HCT116 (cell line): Measurements from ENCODE around the gene IL31RA. TPM values are rescaled to one million over a fixed set of nuclear protein-coding genes. Genes with fewer than 3 reads are reported as not detected.

Source experiments
- ATAC-seq: fragments of 200-7000 bp; cut with Tn5 transposase; 2 replicates; pipeline ENCODE4 v1.9.1; 2020; ENCODE audit warnings: mild to moderate bottlenecking, moderate library complexity
- BruUV-seq: library from RNA; stranded (reverse); fragments of 400-500 nt; replicated peaks from 2 replicates; lab custom pipeline; 2021; lab: Mats Ljungman, UMichigan
- CTCF ChIA-PET: fragments of 300-600 bp; sonication (Branson Sonifier 250); formaldehyde crosslinking; loops from one replicate; lab custom pipeline; 2021; ENCODE audit warnings: antibody characterized with exemption; lab: Charles Lee
- POLR2A ChIA-PET: fragments of 300-600, 350-600 bp; sonication (Branson Sonifier 250); formaldehyde crosslinking; loops from one replicate; lab custom pipeline; 2021; ENCODE audit warnings: antibody characterized with exemption; lab: Charles Lee
- RAD21 ChIA-PET, 2 experiments: fragments of 300-600 bp; sonication (Branson Sonifier 250); formaldehyde crosslinking; loops; one replicate each; lab custom pipeline; 2023; ENCODE audit warnings: low total read pairs in 2 of 2; ENCODE audit not compliant: uncharacterized antibody in 2 of 2, unreplicated experiment in 2 of 2, low non-redundant PET in 1 of 2; lab: Charles Lee
- DNase-seq: peaks from one replicate; pipeline ENCODE4 v3.0.0-alpha.2; 2010; ENCODE audit warnings: low read depth, low spot score
- H2AFZ ChIP-seq: fragments of 200-600 bp; shearing (Covaris generic), sonication (generic); 2 replicates; pipeline ENCODE4 v1.6.1; 2017; ENCODE audit warnings: low read depth, mixed run types, mixed read lengths, antibody characterized with exemption, low read length; ENCODE audit not compliant: poor library complexity, severe bottlenecking
- H3K27ac ChIP-seq: 2 replicates; pipeline ENCODE4 v1.5.1; 2012; ENCODE audit warnings: low read depth, low read length
- H3K27me3 ChIP-seq: fragments of 200-600 bp; sonication (generic); 2 replicates; pipeline ENCODE4 v1.6.1; 2016; ENCODE audit warnings: mixed run types, low read length, mixed read lengths; ENCODE audit not compliant: insufficient read depth
- H3K36me3 ChIP-seq, 2 experiments: fragments of 200-500 bp in 1 of 2; fragments of 200-600 bp in 1 of 2; sonication (Bioruptor generic) in 1 of 2; sonication (generic) in 1 of 2; 2 replicates each; pipeline versions ENCODE4 v1.5.1 to v1.6.1; 2014 to 2016; ENCODE audit warnings: low read length in 2 of 2, inconsistent platforms in 1 of 2, mixed read lengths in 1 of 2, mixed run types in 1 of 2; ENCODE audit not compliant: insufficient read depth in 2 of 2, control insufficient read depth in 1 of 2
- H3K4me1 ChIP-seq, 2 experiments: fragments of 200-600 bp in 1 of 2; sonication (generic) in 1 of 2; 2 replicates each; pipeline versions ENCODE4 v1.5.1 to v1.6.1; 2012 to 2017; ENCODE audit warnings: low read length in 2 of 2, inconsistent platforms in 1 of 2, mild to moderate bottlenecking in 1 of 2, mixed read lengths in 1 of 2, mixed run types in 1 of 2, moderate library complexity in 1 of 2; ENCODE audit not compliant: insufficient read depth in 2 of 2, control insufficient read depth in 1 of 2
- H3K4me2 ChIP-seq: fragments of 200-600 bp; sonication (generic); 2 replicates; pipeline ENCODE4 v1.6.1; 2017; ENCODE audit warnings: mixed run types, low read length, mixed read lengths
- H3K4me3 ChIP-seq, 2 experiments: fragments of 200-600 bp in 1 of 2; sonication (generic) in 1 of 2; replicated peaks in 1 of 2; 2 replicates each; pipeline ENCODE4 v1.5.1; 2011 to 2016; ENCODE audit warnings: low read length in 2 of 2, control low read depth in 1 of 2, low read depth in 1 of 2, mild to moderate bottlenecking in 1 of 2, mixed read lengths in 1 of 2, mixed run types in 1 of 2
- H3K79me2 ChIP-seq: fragments of 200-600 bp; sonication (generic); 2 replicates; pipeline ENCODE4 v1.6.1; 2017; ENCODE audit warnings: mild to moderate bottlenecking, mixed run types, low read length, moderate library complexity, mixed read lengths; ENCODE audit not compliant: insufficient read depth
- H3K9ac ChIP-seq: fragments of 200-600 bp; sonication (generic); 2 replicates; pipeline ENCODE4 v1.6.1; 2016; ENCODE audit warnings: low read length, mixed read lengths
- H3K9me2 ChIP-seq: fragments of 200-600 bp; sonication (generic), shearing (Covaris generic); 2 replicates; pipeline ENCODE4 v1.6.1; 2017; ENCODE audit warnings: mixed run types, mild to moderate bottlenecking, moderate library complexity; ENCODE audit not compliant: insufficient read depth
- H3K9me3 ChIP-seq, 2 experiments: fragments of 200-500 bp in 1 of 2; fragments of 200-600 bp in 1 of 2; sonication (Bioruptor generic) in 1 of 2; sonication (generic) in 1 of 2; 2 replicates each; pipeline ENCODE4 v1.6.1; 2014 to 2017; ENCODE audit warnings: low read length in 2 of 2, mixed read lengths in 2 of 2, inconsistent platforms in 1 of 2, low read depth in 1 of 2, mild to moderate bottlenecking in 1 of 2, mixed run types in 1 of 2, moderate library complexity in 1 of 2; ENCODE audit not compliant: control insufficient read depth in 1 of 2, insufficient read depth in 1 of 2
- H4K20me1 ChIP-seq: fragments of 200-600 bp; sonication (generic), shearing (Covaris generic); 2 replicates; pipeline ENCODE4 v1.6.1; 2017; ENCODE audit warnings: mixed run types, mild to moderate bottlenecking, moderate library complexity; ENCODE audit not compliant: insufficient read depth
- ELF1 ChIP-seq: IDR thresholded peaks from 2 replicates; pipeline ENCODE4 v1.6.1; 2012; ENCODE audit warnings: low read depth, borderline replicate concordance
- EZH2phosphoT487 ChIP-seq: fragments of 200-600 bp; IDR thresholded peaks from 2 replicates; pipeline ENCODE4 v1.6.1; 2018; ENCODE audit warnings: antibody characterized with exemption, borderline replicate concordance
- FOSL1 ChIP-seq: IDR thresholded peaks from 2 replicates; pipeline ENCODE4 v1.6.1; 2012; ENCODE audit warnings: low read depth
- JUND ChIP-seq: IDR thresholded peaks from 2 replicates; pipeline ENCODE4 v1.6.1; 2012
- POLR2A ChIP-seq: IDR thresholded peaks from 2 replicates; pipeline ENCODE4 v1.7.0; 2011; ENCODE audit warnings: borderline replicate concordance; ENCODE audit not compliant: insufficient read depth, insufficient read length; ENCODE audit errors: extremely low read depth
- POLR2AphosphoS5 ChIP-seq: IDR thresholded peaks from 2 replicates; pipeline ENCODE4 v1.6.1; 2011; ENCODE audit warnings: mild to moderate bottlenecking, low read depth, low read length, moderate library complexity
- RAD21 ChIP-seq: IDR thresholded peaks from 2 replicates; pipeline ENCODE4 v1.6.1; 2012; ENCODE audit warnings: low read depth, mild to moderate bottlenecking
- SIN3A ChIP-seq: IDR thresholded peaks from 2 replicates; pipeline ENCODE4 v1.6.1; 2012; ENCODE audit warnings: low read depth
- SRF ChIP-seq: IDR thresholded peaks from 2 replicates; pipeline ENCODE4 v1.6.1; 2012; ENCODE audit warnings: low read depth
- TCF7L2 ChIP-seq: IDR thresholded peaks from 2 replicates; pipeline ENCODE4 v1.7.0; 2011; ENCODE audit warnings: borderline replicate concordance, inconsistent platforms; ENCODE audit not compliant: insufficient read depth, insufficient read length; ENCODE audit errors: extremely low read depth
- ZFX ChIP-seq: fragments of 450-650 bp; IDR thresholded peaks from 2 replicates; pipeline ENCODE4 v1.6.1; 2017
- ZNF274 ChIP-seq: fragments of 200-500 bp; sonication (Bioruptor generic); IDR thresholded peaks from 2 replicates; pipeline ENCODE4 v1.6.1; 2014; ENCODE audit warnings: mild to moderate bottlenecking, low read depth, low read length, inconsistent platforms
- intact Hi-C: fragments of 100-400 bp; cut with micrococcal nuclease; formaldehyde crosslinking; loops from 2 replicates; pipeline ENCODE4 v1.10.0; 2022
- total RNA-seq: library from RNA; stranded (reverse); gene quantifications from one replicate; pipeline ENCODE4 v1.2.1, GENCODE V29; 2021; ENCODE audit not compliant: unreplicated experiment
- TF ChIP-seq, protein P1 (sequence below): IDR thresholded peaks from 2 replicates; pipeline ENCODE4 v1.6.1; 2012
- TF ChIP-seq, protein P2 (sequence below): IDR thresholded peaks from 2 replicates; pipeline ENCODE4 v1.6.1; 2012
- TF ChIP-seq, protein P3 (sequence below), 3 experiments: fragments of 200-600 bp in 1 of 3; sonication (generic) in 1 of 3; IDR thresholded peaks in 2 of 3; conservative IDR thresholded peaks in 1 of 3; 2 replicates each; pipeline ENCODE4 v1.5.1; 2012 to 2017; ENCODE audit warnings: low read depth in 2 of 3, low read length in 2 of 3, antibody characterized with exemption in 1 of 3, borderline replicate concordance in 1 of 3, control low read depth in 1 of 3, mild to moderate bottlenecking in 1 of 3, mixed read lengths in 1 of 3, mixed run types in 1 of 3, moderate library complexity in 1 of 3; ENCODE audit not compliant: insufficient read depth in 1 of 3

The IL31RA gene
- total RNA-seq, 1 experiment from 2014 or later, result 0.59 TPM

DNA sequence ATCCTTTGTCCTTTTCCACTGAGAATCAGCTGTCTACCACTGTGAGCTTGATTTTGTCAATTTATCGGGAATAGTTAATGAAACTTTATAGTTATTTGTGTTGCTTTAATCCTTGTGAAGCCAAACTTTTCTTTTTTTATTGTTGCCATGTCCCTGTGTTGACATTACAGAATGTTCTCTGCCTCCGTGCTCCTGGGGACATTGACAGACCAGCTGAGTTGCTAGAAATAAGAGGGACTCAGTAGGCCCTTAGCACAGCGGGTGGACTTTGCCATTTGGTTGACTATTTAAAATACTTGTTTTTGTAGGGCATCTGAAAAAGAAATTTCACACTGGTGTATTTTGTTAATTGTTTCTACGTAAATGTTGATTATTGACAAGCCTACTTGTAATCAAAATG lies 70.5 kb downstream of the IL31RA start:
- CTCF ChIA-PET, result no interaction called here
- Histone ChIP-seq H3K79me2 (no peaks in the 10 kb centered on the region), H3K27me3 (no peaks in the 10 kb centered on the region), H3K27ac (no peak overlapping the region), H3K9ac (no peak overlapping the region)
- BruUV-seq, result no TSS peak
- no peak for TF ChIP-seq ZNF274
- TF ChIP-seq SIN3A, result no peak
- TF ChIP-seq, protein P1, sequence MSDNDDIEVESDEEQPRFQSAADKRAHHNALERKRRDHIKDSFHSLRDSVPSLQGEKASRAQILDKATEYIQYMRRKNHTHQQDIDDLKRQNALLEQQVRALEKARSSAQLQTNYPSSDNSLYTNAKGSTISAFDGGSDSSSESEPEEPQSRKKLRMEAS, result no peak
- TF ChIP-seq, all 23 proteins: peak for 0
- Histone ChIP-seq H2AFZ (no peak overlapping the region), H3K9me2 (no peaks in the 10 kb centered on the region), H3K4me3 (no peak overlapping the region), H3K4me1 (0 out of 4 replicates have a peak, but pooled peaks cover 0 to 3% of the 10 kb centered on the region in 2 experiments), H3K9me3 (no peaks in the 10 kb centered on the region), H3K36me3 (no peaks in the 10 kb centered on the region), H4K20me1 (no peaks in the 10 kb centered on the region), H3K4me2 (no peak overlapping the region)
- intact Hi-C loops, result loop anchor here (2.0 to 10.0 kb wide), 5 partner anchors 209 to 749 kb away; partner anchors contain the start of genes CDC20B, MCIDAS and SLC38A9
- no peak for DNase-seq
- ChIA-PET RAD21 (no interaction called here), POLR2A (no interaction called here)
- no peak for ATAC-seq

DNA sequence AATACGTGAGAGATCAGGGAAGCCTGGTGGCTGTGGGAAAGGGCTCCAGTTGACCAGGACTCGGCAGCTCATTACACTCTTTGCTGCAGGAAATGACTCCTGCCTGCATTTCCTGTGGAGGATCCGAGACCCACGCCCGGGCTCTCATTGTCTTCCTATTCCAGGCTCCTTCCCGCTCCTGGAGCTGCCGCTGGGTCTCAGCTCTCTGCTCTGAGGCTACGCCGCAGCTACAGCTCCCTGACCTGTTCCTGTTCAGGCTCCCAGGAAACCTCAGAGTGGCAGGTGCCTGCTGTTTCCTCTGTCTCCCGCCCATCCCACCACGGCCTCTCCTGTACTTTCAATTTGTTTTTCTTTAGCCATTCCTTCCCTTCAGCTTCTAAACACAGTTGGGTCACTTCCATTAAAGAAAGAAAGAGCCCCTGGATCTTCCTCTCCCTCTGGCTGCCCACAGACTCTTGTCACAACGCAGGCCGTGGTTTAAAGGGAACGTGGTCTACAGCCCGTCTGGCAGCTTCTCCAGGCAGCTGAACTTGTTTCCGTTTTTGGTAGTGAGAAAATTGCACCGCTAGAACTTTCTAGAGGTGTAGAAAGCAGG lies 72.1 kb downstream of the IL31RA start:
- no peak overlapping the region for H3K4me2 ChIP-seq
- no peak overlapping the region for H3K4me3 ChIP-seq
- ChIA-PET POLR2A (no interaction called here), RAD21 (no interaction called here), CTCF (interaction anchor here (1.1 kb wide), 1 partner anchor 13 kb away, joined by 3 read pairs; no protein-coding TSS in a partner anchor)
- BruUV-seq, result no TSS peak
- DNase-seq, result no peak
- no peak overlapping the region for H3K9ac ChIP-seq
- ATAC-seq, result no peak
- H3K27me3 ChIP-seq, result no peaks in the 10 kb centered on the region
- no peaks in the 10 kb centered on the region for H3K4me1 ChIP-seq
- no peak overlapping the region for H2AFZ ChIP-seq
- intact Hi-C loops, result loop anchor here (5.0 to 10.0 kb wide), 4 partner anchors 211 to 696 kb away; partner anchors contain the start of genes MCIDAS and SLC38A9
- no peaks in the 10 kb centered on the region for H3K9me3 ChIP-seq
- H4K20me1 ChIP-seq, result no peaks in the 10 kb centered on the region
- H3K36me3 ChIP-seq, result no peaks in the 10 kb centered on the region
- no peak overlapping the region for H3K27ac ChIP-seq
- H3K9me2 ChIP-seq, result no peaks in the 10 kb centered on the region
- H3K79me2 ChIP-seq, result no peaks in the 10 kb centered on the region
- TF ChIP-seq POLR2A (no peak), JUND (no peak), TCF7L2 (no peak), ZNF274 (no peak), EZH2phosphoT487 (no peak), ELF1 (no peak), SRF (no peak), FOSL1 (no peak), ZFX (no peak), RAD21 (no peak), POLR2AphosphoS5 (no peak)
- TF ChIP-seq, protein P2, sequence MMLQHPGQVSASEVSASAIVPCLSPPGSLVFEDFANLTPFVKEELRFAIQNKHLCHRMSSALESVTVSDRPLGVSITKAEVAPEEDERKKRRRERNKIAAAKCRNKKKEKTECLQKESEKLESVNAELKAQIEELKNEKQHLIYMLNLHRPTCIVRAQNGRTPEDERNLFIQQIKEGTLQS, result no peak
- TF ChIP-seq, protein P3, sequence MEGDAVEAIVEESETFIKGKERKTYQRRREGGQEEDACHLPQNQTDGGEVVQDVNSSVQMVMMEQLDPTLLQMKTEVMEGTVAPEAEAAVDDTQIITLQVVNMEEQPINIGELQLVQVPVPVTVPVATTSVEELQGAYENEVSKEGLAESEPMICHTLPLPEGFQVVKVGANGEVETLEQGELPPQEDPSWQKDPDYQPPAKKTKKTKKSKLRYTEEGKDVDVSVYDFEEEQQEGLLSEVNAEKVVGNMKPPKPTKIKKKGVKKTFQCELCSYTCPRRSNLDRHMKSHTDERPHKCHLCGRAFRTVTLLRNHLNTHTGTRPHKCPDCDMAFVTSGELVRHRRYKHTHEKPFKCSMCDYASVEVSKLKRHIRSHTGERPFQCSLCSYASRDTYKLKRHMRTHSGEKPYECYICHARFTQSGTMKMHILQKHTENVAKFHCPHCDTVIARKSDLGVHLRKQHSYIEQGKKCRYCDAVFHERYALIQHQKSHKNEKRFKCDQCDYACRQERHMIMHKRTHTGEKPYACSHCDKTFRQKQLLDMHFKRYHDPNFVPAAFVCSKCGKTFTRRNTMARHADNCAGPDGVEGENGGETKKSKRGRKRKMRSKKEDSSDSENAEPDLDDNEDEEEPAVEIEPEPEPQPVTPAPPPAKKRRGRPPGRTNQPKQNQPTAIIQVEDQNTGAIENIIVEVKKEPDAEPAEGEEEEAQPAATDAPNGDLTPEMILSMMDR (IDR thresholded peaks at IDR 0.05 in 2 of 3, conservative IDR thresholded peaks at IDR 0.05 in 1 of 3; ENCODE audit: borderline replicate concordance in 1 of 3, insufficient read depth in 1 of 3, low read depth in 2 of 3, low read length in 2 of 3), result no peak
- TF ChIP-seq, protein P1, result no peak
